Erythroblast (primary cell): Measurements from ENCODE around the gene MAP2.

ENCODE experiments used
- GATA1 ChIP-seq: IDR thresholded peaks from 2 replicates; pipeline ENCODE4 v1.6.1; 2011; ENCODE audit warnings: low read depth, mild to moderate bottlenecking, control low read depth, low read length, moderate library complexity
- POLR2A ChIP-seq: IDR thresholded peaks from 2 replicates; pipeline ENCODE4 v1.6.1; 2011; ENCODE audit warnings: mild to moderate bottlenecking, low read length

GRCh38 chr2:209472871-209473270 is 49.0 kb downstream of the MAP2 start:
- TF ChIP-seq POLR2A (no peak), GATA1 (no peak)
